CD4-positive, CD25-positive, alpha-beta regulatory T cell (primary cell): ENCODE results near the gene IQCB1. TPM values are rescaled to one million over a fixed set of nuclear protein-coding genes. Genes with fewer than 3 reads are reported as not detected.

ENCODE experiments used
- ATAC-seq, 2 donors: fragments of 150-1000 bp; cut with Tn5 transposase; one replicate each; pipeline ENCODE4 v1.10.0; 2021; ENCODE audit warnings: low read depth in 2 of 2, moderate number of reproducible peaks in 2 of 2, moderate library complexity in 1 of 2
- DNase-seq, 3 donors: peaks; one replicate each; pipeline versions ENCODE4 v3.0.0 to v3.0.0-alpha.2; 2012 to 2022; ENCODE audit warnings: mixed read lengths in 1 of 3
- H3K27ac ChIP-seq: one replicate; pipeline ENCODE4 v1.7.0; 2013; ENCODE audit warnings: mild to moderate bottlenecking, low read length; ENCODE audit not compliant: insufficient read depth, poor library complexity, severe bottlenecking
- H3K27me3 ChIP-seq: one replicate; pipeline ENCODE4 v1.7.0; 2013; ENCODE audit warnings: low read length; ENCODE audit not compliant: control insufficient read depth, insufficient read depth
- H3K36me3 ChIP-seq: one replicate; pipeline ENCODE4 v1.7.0; 2013; ENCODE audit warnings: mild to moderate bottlenecking, low read length, moderate library complexity; ENCODE audit not compliant: control insufficient read depth, insufficient read depth
- H3K4me1 ChIP-seq: 2 replicates; pipeline ENCODE4 v1.7.0; 2013; ENCODE audit warnings: mild to moderate bottlenecking, low read length; ENCODE audit not compliant: insufficient read depth, control insufficient read depth, poor library complexity, severe bottlenecking
- H3K4me3 ChIP-seq: one replicate; pipeline ENCODE4 v1.7.0; 2013; ENCODE audit warnings: low read depth, mild to moderate bottlenecking, low read length, moderate library complexity
- H3K9me3 ChIP-seq, 2 experiments: 1 replicate in 1 of 2; 2 replicates in 1 of 2; pipeline ENCODE4 v1.7.0; 2013; ENCODE audit warnings: low read length in 2 of 2, mild to moderate bottlenecking in 1 of 2, moderate library complexity in 1 of 2; ENCODE audit not compliant: control insufficient read depth in 2 of 2
- H3K27ac Mint-ChIP-seq, 3 donors: one replicate each; pipeline ENCODE4 v1.8.0; 2020 to 2022; ENCODE audit warnings: mild to moderate bottlenecking in 3 of 3, mixed read lengths in 3 of 3, moderate library complexity in 2 of 3
- H3K27me3 Mint-ChIP-seq: one replicate; pipeline ENCODE4 v1.8.0; 2022; ENCODE audit warnings: mild to moderate bottlenecking, mixed read lengths
- H3K36me3 Mint-ChIP-seq: one replicate; pipeline ENCODE4 v1.8.0; 2020; ENCODE audit warnings: mixed read lengths
- H3K4me1 Mint-ChIP-seq, 4 donors: one replicate each; pipeline ENCODE4 v1.8.0; 2020 to 2022; ENCODE audit warnings: mixed read lengths in 4 of 4, mild to moderate bottlenecking in 1 of 4
- H3K4me3 Mint-ChIP-seq, 4 donors: one replicate each; pipeline ENCODE4 v1.8.0; 2020 to 2022; ENCODE audit warnings: mild to moderate bottlenecking in 4 of 4, mixed read lengths in 4 of 4, moderate library complexity in 3 of 4
- H3K9me3 Mint-ChIP-seq, 7 donors: one replicate each; pipeline ENCODE4 v1.8.0; 2020 to 2022; ENCODE audit warnings: mixed read lengths in 7 of 7, mild to moderate bottlenecking in 3 of 7, moderate library complexity in 2 of 7
- polyA plus RNA-seq, 4 donors: library from polyadenylated mRNA; unstranded; fragments of 300-500 nt; fragmentation: Illumina TruSeq; gene quantifications; one replicate each; pipeline ENCODE4 v1.2.3, GENCODE V29; 2021
- total RNA-seq: library from RNA; stranded (reverse); gene quantifications from one replicate; pipeline ENCODE4 v1.2.3, GENCODE V29; 2022

IQCB1 gene
- total and polyA plus RNA-seq, 5 donors from 2014 or later: 16.2 to 46.8 (median 21.9) TPM

DNA sequence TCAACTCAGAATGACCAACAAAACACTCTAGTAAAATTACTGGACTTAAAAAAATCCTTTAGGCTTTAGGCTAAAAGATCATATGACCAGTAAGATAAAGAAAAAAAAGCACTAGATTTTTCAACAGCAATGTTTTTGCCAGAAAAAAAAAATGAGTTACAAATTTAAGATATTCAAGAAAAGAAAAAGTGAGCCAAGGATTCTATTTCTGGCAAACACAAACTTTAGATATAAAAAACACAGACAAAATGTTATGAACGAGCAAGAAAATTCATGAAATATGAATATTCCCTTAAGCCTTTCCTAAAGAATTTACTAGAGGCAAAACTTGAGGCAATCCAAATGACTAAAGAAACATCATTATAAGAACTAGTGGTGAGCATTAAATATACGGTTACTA, 94.0 kb downstream of the IQCB1 start:
- Histone ChIP-seq H3K27me3 (no peaks in the 10 kb centered on the region), H3K4me3 (no peak overlapping the region), H3K4me1 (no peaks in the 10 kb centered on the region), H3K27ac (no peak overlapping the region), H3K9me3 (peaks cover 0 to 3% of the 10 kb centered on the region in 2 experiments), H3K36me3 (no peaks in the 10 kb centered on the region)
- no peak for ATAC-seq
- Mint-ChIP-seq H3K4me1 (peaks cover 12 to 53% (median 26%) of the 10 kb centered on the region in 4 donors), H3K36me3 (peaks cover 30% of the 10 kb centered on the region), H3K4me3 (no peak overlapping the region), H3K9me3 (peaks cover 0 to 4% (median 0%) of the 10 kb centered on the region in 7 donors), H3K27ac (no peak overlapping the region), H3K27me3 (no peaks in the 10 kb centered on the region)
- DNase-seq: no peak

- Histone ChIP-seq H3K36me3 (no peaks in the 10 kb centered on the region), H3K27me3 (no peaks in the 10 kb centered on the region), H3K4me1 (no peaks in the 10 kb centered on the region), H3K27ac (no peak overlapping the region), H3K4me3 (no peak overlapping the region), H3K9me3 (peaks cover 0 to 3% of the 10 kb centered on the region in 2 experiments)
- peak overlapping the region in 1 of 3 donors; percentile 12 for H3K27ac Mint-ChIP-seq
- peaks cover 0 to 4% (median 0%) of the 10 kb centered on the region in 7 donors for H3K9me3 Mint-ChIP-seq
- no peak for DNase-seq
- peaks cover 33% of the 10 kb centered on the region for H3K36me3 Mint-ChIP-seq
- H3K4me3 Mint-ChIP-seq: no peak overlapping the region
- no peaks in the 10 kb centered on the region for H3K27me3 Mint-ChIP-seq
- H3K4me1 Mint-ChIP-seq: peaks cover 21 to 59% (median 28%) of the 10 kb centered on the region in 4 donors
- no peak for ATAC-seq
These were observed 95.0 kb downstream of the IQCB1 start for GRCh38 chr3:121739902-121740301.

DNA sequence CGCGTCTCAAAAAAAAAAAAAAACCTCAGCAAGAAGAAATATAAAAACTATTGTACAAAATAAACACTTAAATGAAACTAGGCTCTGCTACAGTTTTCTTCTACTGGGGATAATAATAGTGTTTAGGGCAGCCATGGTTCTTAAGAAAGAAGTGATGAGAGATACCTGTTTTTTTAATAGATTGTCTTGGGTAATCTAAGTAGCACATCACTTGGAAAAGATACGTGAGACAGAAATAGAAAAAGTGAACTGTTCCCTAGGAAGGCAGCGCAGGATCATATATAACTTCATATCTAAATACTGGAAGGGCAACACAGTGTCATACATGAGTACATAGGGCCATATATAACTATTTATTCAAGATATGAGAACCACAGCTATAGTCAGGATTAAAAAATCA, 97.2 kb downstream of the IQCB1 start:
- H3K27me3 ChIP-seq: no peaks in the 10 kb centered on the region
- H3K27ac ChIP-seq: no peak overlapping the region
- no peaks in the 10 kb centered on the region for H3K36me3 ChIP-seq
- H3K4me3 Mint-ChIP-seq: no peak overlapping the region
- H3K4me3 ChIP-seq: no peak overlapping the region
- peaks cover 0 to 4% (median 0%) of the 10 kb centered on the region in 7 donors for H3K9me3 Mint-ChIP-seq
- DNase-seq (no peak), ATAC-seq (no peak)
- no peaks in the 10 kb centered on the region for H3K9me3 ChIP-seq
- no peaks in the 10 kb centered on the region for H3K27me3 Mint-ChIP-seq
- H3K36me3 Mint-ChIP-seq: peaks cover 27% of the 10 kb centered on the region
- H3K27ac Mint-ChIP-seq: peak overlapping the region in 1 of 3 donors; percentile 68
- H3K4me1 Mint-ChIP-seq: peaks cover 21 to 58% (median 33%) of the 10 kb centered on the region in 4 donors
- H3K4me1 ChIP-seq: no peaks in the 10 kb centered on the region

DNA sequence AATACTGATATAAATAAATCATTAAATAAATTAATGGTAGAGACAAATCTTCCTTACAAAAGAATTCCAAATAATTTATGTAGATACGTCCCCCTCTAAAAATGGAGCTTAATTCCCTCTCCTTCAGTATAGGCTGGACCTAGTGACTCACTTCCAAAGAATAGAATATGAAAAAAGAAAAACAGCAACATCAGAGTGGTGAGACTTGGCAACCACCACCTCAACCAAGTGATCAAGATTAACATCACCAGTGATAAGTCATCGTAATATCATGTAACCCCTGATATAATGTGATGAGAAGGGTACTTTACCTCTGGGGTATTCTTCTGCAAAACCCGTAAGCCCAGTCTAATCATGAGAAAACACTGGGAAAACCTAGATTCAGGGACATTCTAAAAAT, 98.7 kb downstream of the IQCB1 start:
- peaks cover 16 to 58% (median 35%) of the 10 kb centered on the region in 4 donors for H3K4me1 Mint-ChIP-seq
- DNase-seq (no peak), ATAC-seq (no peak)
- Histone ChIP-seq H3K9me3 (no peaks in the 10 kb centered on the region), H3K36me3 (no peaks in the 10 kb centered on the region), H3K4me3 (no peak overlapping the region), H3K27me3 (no peaks in the 10 kb centered on the region), H3K27ac (no peak overlapping the region), H3K4me1 (no peaks in the 10 kb centered on the region)
- peaks cover 24% of the 10 kb centered on the region for H3K36me3 Mint-ChIP-seq
- no peaks in the 10 kb centered on the region for H3K9me3 Mint-ChIP-seq
- no peak overlapping the region for H3K4me3 Mint-ChIP-seq
- H3K27ac Mint-ChIP-seq: no peak overlapping the region
- no peaks in the 10 kb centered on the region for H3K27me3 Mint-ChIP-seq

DNA sequence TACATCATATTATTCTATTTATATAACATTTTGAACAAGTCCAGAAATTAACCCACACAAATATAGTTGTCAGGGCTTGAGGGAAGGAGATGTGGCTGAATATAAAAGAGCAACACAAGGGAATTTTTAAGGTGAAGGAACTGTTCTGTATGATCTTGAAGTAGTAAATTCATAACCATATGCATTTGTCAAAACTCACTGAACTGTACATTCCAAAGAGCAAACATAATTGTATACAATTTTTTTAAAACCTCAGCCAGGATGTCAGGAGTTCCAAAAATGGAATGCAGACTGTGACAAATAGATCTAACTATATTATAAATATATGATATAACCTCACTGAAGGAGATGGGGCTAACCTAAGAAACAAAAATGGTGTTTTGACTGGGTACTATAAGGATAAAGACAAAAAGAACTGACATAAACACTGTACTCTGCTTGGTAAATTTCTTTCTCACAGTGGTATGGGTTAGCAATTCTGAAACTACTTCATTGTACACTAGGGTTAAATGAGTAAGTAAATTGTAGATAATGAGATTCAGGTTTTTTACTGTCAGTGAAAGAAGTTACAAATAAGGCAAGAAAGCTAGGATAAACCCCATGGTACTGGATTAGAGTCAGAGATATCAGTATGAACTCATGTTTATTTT, 99.7 kb downstream of the IQCB1 start:
- Histone ChIP-seq H3K4me1 (no peaks in the 10 kb centered on the region), H3K9me3 (no peaks in the 10 kb centered on the region), H3K4me3 (no peak overlapping the region), H3K27me3 (no peaks in the 10 kb centered on the region), H3K27ac (no peak overlapping the region), H3K36me3 (peaks cover 4% of the 10 kb centered on the region)
- no peaks in the 10 kb centered on the region for H3K27me3 Mint-ChIP-seq
- ATAC-seq: no peak
- peaks cover 14 to 53% (median 35%) of the 10 kb centered on the region in 4 donors for H3K4me1 Mint-ChIP-seq
- peaks cover 24% of the 10 kb centered on the region for H3K36me3 Mint-ChIP-seq
- H3K27ac Mint-ChIP-seq: no peak overlapping the region
- H3K4me3 Mint-ChIP-seq: no peak overlapping the region
- peak in 1 of 3 donors; percentile 41 for DNase-seq
- no peaks in the 10 kb centered on the region for H3K9me3 Mint-ChIP-seq

- H3K4me3 Mint-ChIP-seq: no peak overlapping the region
- no peaks in the 10 kb centered on the region for H3K9me3 Mint-ChIP-seq
- Histone ChIP-seq H3K9me3 (no peaks in the 10 kb centered on the region), H3K4me1 (no peaks in the 10 kb centered on the region), H3K36me3 (peaks cover 31% of the 10 kb centered on the region), H3K4me3 (no peak overlapping the region), H3K27ac (no peak overlapping the region), H3K27me3 (no peaks in the 10 kb centered on the region)
- peaks cover 30% of the 10 kb centered on the region for H3K36me3 Mint-ChIP-seq
- DNase-seq (no peak), ATAC-seq (no peak)
- peaks cover 11 to 26% (median 23%) of the 10 kb centered on the region in 4 donors for H3K4me1 Mint-ChIP-seq
- no peak overlapping the region for H3K27ac Mint-ChIP-seq
- no peaks in the 10 kb centered on the region for H3K27me3 Mint-ChIP-seq
These were observed 103.7 kb downstream of the IQCB1 start for GRCh38 chr3:121730940-121731687.

DNA sequence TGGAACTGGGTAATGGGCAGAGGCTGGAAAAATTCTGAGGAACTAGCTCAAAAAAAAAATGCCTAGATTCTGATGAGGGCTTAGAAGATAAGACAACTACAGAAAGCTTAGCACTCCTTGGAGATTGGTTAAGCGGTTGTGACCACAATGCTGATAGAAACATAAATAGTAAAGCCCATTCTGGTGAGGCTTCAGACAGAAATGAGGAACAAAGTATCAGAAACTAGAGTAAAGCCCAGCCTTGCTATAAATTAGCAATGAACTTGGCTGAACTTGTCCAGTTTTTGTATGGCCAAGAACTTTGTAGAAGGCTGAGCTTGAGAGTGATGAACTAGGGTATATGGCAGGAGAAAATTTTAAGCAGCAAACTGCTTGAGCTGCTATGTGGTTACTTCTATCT, 110.7 kb downstream of the IQCB1 start:
- Mint-ChIP-seq H3K9me3 (no peaks in the 10 kb centered on the region), H3K36me3 (peaks cover 69% of the 10 kb centered on the region), H3K4me1 (peaks cover 0 to 14% (median 7%) of the 10 kb centered on the region in 4 donors), H3K27me3 (no peaks in the 10 kb centered on the region), H3K27ac (peak overlapping the region in 2 of 3 donors; percentile 30 to 32), H3K4me3 (no peak overlapping the region)
- Histone ChIP-seq H3K36me3 (peaks cover 78% of the 10 kb centered on the region), H3K27ac (no peak overlapping the region), H3K9me3 (no peaks in the 10 kb centered on the region), H3K27me3 (no peaks in the 10 kb centered on the region), H3K4me1 (no peaks in the 10 kb centered on the region), H3K4me3 (no peak overlapping the region)
- ATAC-seq (no peak), DNase-seq (no peak)
